Adrenal gland (tissue), 5 donors: ENCODE results near the gene SLC44A5.

Experiments
- CTCF ChIP-seq, 6 experiments: fragments of 450-650 bp in 4 of 6; fragments of 200-600 bp in 2 of 6; sonication (generic) in 1 of 6; IDR thresholded peaks; 1 replicate in 5 of 6; 2 replicates in 1 of 6; pipeline versions ENCODE4 v1.5.1 to v1.8.0; 2016 to 2021; ENCODE audit warnings: antibody characterized with exemption in 6 of 6, mild to moderate bottlenecking in 2 of 6, moderate library complexity in 1 of 6
- POLR2A ChIP-seq, 2 donors: fragments of 450-650 bp; IDR thresholded peaks; one replicate each; pipeline ENCODE4 v1.6.1; 2017; ENCODE audit warnings: antibody characterized with exemption in 2 of 2, mild to moderate bottlenecking in 2 of 2, moderate library complexity in 1 of 2
- donor health status: DM: no; HTN: no; CAD: no.

GRCh38 chr1:75327395-75327794, 283.5 kb downstream of the SLC44A5 start:
- TF ChIP-seq CTCF (IDR thresholded peaks at IDR 0.05) (no peak), POLR2A (IDR thresholded peaks at IDR 0.05) (no peak)
